Measurements from ENCODE around the gene ESAM.

Gene ESAM

DNA sequence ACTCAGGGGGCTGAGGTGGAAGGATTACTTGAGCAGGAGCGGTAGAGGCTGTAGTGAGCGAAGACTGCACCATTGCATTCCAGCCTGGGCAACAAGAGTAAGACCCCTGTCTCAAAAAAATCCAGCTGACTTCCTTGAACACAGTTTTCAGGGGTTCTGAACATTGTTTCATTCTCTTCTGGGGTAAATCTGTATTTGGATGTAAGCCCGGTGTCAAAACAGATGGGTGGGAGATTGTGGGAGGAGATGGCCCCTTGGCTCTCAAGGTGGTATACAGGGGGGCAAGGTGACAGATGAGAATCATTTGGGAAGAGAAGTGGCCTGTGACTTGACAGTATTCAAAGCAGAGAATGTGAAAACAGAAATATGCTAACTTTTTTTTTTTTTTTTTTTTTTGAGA lies 4.8 kb downstream of the ESAM start:
- peaks cover 32% of the 10 kb centered on the region for H3K79me2 ChIP-seq (ENCODE audit: low read length)
- H3K4me1 ChIP-seq (ENCODE audit: low read length) = no peaks in the 10 kb centered on the region
- no peaks in the 10 kb centered on the region for H3K9me2 ChIP-seq (replicated peaks; ENCODE audit: insufficient read depth, low read length)
- H3K27ac ChIP-seq (ENCODE audit: low read length) = no peak overlapping the region
- no peak overlapping the region for H2AFZ ChIP-seq (ENCODE audit: low read length)
- H3K4me2 ChIP-seq (ENCODE audit: low read depth, low read length) = no peak overlapping the region
- TF ChIP-seq, protein P1, sequence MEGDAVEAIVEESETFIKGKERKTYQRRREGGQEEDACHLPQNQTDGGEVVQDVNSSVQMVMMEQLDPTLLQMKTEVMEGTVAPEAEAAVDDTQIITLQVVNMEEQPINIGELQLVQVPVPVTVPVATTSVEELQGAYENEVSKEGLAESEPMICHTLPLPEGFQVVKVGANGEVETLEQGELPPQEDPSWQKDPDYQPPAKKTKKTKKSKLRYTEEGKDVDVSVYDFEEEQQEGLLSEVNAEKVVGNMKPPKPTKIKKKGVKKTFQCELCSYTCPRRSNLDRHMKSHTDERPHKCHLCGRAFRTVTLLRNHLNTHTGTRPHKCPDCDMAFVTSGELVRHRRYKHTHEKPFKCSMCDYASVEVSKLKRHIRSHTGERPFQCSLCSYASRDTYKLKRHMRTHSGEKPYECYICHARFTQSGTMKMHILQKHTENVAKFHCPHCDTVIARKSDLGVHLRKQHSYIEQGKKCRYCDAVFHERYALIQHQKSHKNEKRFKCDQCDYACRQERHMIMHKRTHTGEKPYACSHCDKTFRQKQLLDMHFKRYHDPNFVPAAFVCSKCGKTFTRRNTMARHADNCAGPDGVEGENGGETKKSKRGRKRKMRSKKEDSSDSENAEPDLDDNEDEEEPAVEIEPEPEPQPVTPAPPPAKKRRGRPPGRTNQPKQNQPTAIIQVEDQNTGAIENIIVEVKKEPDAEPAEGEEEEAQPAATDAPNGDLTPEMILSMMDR (IDR thresholded peaks at IDR 0.05; ENCODE audit: low read length) = no peak
- no peaks in the 10 kb centered on the region for H3K36me3 ChIP-seq (replicated peaks; ENCODE audit: insufficient read depth, low read length)
- H3K4me3 ChIP-seq (ENCODE audit: low read length) = no peak overlapping the region
- H3K27me3 ChIP-seq (replicated peaks; ENCODE audit: insufficient read depth, low read length) = no peaks in the 10 kb centered on the region
- no peaks in the 10 kb centered on the region for H3K9me3 ChIP-seq (replicated peaks; ENCODE audit: insufficient read depth, low read length)
- no peak for DNase-seq
- H4K20me1 ChIP-seq (ENCODE audit: insufficient read depth, low read length) = no peaks in the 10 kb centered on the region
- no peak overlapping the region for H3K9ac ChIP-seq (ENCODE audit: low read length)
- 0 out of 2 replicates have a peak, but pooled peaks cover 3% of the 10 kb centered on the region for H3F3A ChIP-seq (ENCODE audit: insufficient read depth, low read length)

- no peak for TF ChIP-seq EZH2 (optimal IDR thresholded peaks at IDR 0.05; ENCODE audit: low read depth, low read length)
- TF ChIP-seq EZH2phosphoT487 (IDR thresholded peaks at IDR 0.05; ENCODE audit: low read length) = no peak
- TF ChIP-seq, protein P1 (IDR thresholded peaks at IDR 0.05; ENCODE audit: low read length) = no peak
- Histone ChIP-seq H3K4me1 (ENCODE audit: low read length) (no peaks in the 10 kb centered on the region), H3K79me2 (ENCODE audit: low read length) (peaks cover 30% of the 10 kb centered on the region), H3K27ac (ENCODE audit: low read length) (no peak overlapping the region), H3K9ac (ENCODE audit: low read length) (no peak overlapping the region), H3F3A (ENCODE audit: insufficient read depth, low read length) (0 out of 2 replicates have a peak, but pooled peaks cover 3% of the 10 kb centered on the region), H3K4me2 (ENCODE audit: low read depth, low read length) (no peak overlapping the region), H3K9me3 (replicated peaks; ENCODE audit: insufficient read depth, low read length) (no peaks in the 10 kb centered on the region), H2AFZ (ENCODE audit: low read length) (no peak overlapping the region), H3K27me3 (replicated peaks; ENCODE audit: insufficient read depth, low read length) (no peaks in the 10 kb centered on the region), H4K20me1 (ENCODE audit: insufficient read depth, low read length) (no peaks in the 10 kb centered on the region), H3K9me2 (replicated peaks; ENCODE audit: insufficient read depth, low read length) (no peaks in the 10 kb centered on the region), H3K36me3 (replicated peaks; ENCODE audit: insufficient read depth, low read length) (no peaks in the 10 kb centered on the region), H3K4me3 (ENCODE audit: low read length) (no peak overlapping the region)
- DNase-seq = no peak
Observed at GRCh38 chr11:124756753-124757227, 5.3 kb downstream of the ESAM start.

DNA sequence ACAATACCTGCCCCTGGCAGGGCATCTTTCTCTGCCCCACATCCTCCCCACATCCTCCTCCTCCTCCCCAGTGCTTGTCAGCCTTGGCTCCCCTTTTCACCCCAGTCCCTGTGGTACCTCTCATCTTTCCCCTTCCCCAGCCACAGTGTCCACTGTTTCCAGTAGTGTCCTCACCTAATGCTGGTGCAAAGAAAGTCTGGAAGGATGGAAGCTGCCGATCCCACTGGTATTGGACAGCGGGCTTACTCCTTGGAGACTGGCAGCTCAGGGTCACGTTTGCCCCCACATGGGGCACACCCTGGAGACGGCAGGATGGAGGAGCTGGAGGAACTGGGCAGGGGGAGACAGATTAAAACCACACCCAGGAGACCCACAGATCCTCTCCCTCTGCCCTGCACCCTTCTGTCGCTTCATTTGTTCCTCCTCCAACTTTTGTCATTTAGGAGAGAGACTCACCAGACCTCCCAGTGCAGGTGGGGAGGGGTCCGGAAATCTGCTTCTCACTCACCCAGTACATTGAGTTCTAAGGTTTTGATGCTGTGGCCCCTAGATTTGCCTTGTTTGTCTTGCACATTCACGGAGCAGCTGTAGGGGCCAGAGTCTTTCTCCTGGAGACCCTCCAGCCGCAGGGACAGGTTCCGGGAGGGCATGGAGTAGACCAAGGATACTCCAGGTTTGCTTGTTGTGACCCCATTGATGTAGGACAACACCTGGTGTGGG lies 5.9 kb downstream of the ESAM start:
- Histone ChIP-seq H3K9ac (ENCODE audit: low read length) (no peak overlapping the region), H3K27ac (ENCODE audit: low read length) (no peak overlapping the region), H3K4me3 (ENCODE audit: low read length) (no peak overlapping the region), H4K20me1 (ENCODE audit: insufficient read depth, low read length) (no peaks in the 10 kb centered on the region), H2AFZ (ENCODE audit: low read length) (no peak overlapping the region), H3K36me3 (replicated peaks; ENCODE audit: insufficient read depth, low read length) (no peaks in the 10 kb centered on the region), H3F3A (ENCODE audit: insufficient read depth, low read length) (0 out of 2 replicates have a peak, but pooled peaks cover 3% of the 10 kb centered on the region), H3K9me2 (replicated peaks; ENCODE audit: insufficient read depth, low read length) (no peaks in the 10 kb centered on the region), H3K4me2 (ENCODE audit: low read depth, low read length) (no peak overlapping the region), H3K4me1 (ENCODE audit: low read length) (no peaks in the 10 kb centered on the region), H3K27me3 (replicated peaks; ENCODE audit: insufficient read depth, low read length) (no peaks in the 10 kb centered on the region), H3K79me2 (ENCODE audit: low read length) (peaks cover 24% of the 10 kb centered on the region), H3K9me3 (replicated peaks; ENCODE audit: insufficient read depth, low read length) (no peaks in the 10 kb centered on the region)
- TF ChIP-seq EZH2 (optimal IDR thresholded peaks at IDR 0.05; ENCODE audit: low read depth, low read length) = no peak
- TF ChIP-seq, protein P1 (IDR thresholded peaks at IDR 0.05; ENCODE audit: low read length) = no peak
- no peak for TF ChIP-seq EZH2phosphoT487 (IDR thresholded peaks at IDR 0.05; ENCODE audit: low read length)
- no peak for DNase-seq

All from MM.1S (cell line).